ENCODE data around the gene ATP6V0D1.
A peak's percentile ranks its signal among the peaks of the same experiment; 100 is the strongest.

The ATP6V0D1 gene

DNA sequence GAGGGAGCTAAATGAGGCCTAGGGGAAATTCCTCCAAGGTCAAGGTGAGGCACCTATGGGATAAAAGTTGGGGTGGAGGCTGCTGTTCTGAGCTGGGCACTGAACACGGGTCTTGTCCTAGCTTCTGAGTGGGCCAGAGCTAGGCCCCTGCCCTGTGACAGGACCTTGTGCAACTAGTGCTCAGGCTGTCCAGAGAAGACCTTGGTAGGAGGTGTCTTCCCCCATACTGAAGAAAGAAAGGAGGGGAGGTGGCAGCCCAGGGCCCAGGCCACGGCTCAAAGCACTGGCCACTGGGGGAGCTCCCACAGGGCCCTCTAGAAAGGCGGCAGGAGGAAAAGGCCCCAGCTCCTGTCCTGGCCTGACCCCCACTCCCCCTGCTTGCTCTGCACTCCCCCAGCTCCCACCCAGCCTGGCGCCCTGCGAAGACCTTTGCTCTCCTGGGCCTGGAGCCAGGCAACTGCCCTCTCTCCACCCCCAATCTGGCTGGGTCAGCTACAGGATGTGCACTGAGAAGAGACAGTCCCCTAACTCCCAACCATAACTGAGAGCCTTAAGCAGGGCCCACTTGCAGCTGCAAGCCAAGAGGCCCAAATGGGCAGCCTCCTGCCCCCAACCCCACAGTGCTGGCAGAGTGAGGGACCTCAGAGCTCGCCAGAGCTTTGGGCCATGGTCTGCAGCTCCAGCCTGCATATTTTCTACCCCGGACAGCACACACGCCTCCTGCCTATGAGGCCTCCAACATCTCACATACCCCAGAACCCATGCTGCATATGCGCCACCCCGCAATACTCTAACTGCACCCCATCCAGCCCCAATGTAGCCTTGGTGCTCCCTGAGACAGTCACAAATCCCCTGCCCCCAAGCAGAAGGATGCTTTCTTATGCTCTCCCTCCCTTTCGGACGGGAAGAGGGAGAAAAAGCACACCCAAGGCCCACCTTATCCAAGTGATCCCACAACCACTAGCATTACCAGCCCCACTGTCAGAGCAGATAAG is 34.7 kb downstream of the ATP6V0D1 start:
- peak overlapping the region; percentile 33 for H3K4me3 Mint-ChIP-seq
- H3K27ac Mint-ChIP-seq: peak overlapping the region; percentile 95
- H3K4me1 Mint-ChIP-seq: peaks cover 73% of the 10 kb centered on the region
- peaks cover 21% of the 10 kb centered on the region for H3K36me3 Mint-ChIP-seq (ENCODE audit: low read depth)
- H3K27me3 Mint-ChIP-seq (ENCODE audit: low read depth, poor library complexity): peaks cover 5% of the 10 kb centered on the region
- H3K9me3 Mint-ChIP-seq: no peaks in the 10 kb centered on the region
- no peak for DNase-seq
- TF ChIP-seq, protein P1, sequence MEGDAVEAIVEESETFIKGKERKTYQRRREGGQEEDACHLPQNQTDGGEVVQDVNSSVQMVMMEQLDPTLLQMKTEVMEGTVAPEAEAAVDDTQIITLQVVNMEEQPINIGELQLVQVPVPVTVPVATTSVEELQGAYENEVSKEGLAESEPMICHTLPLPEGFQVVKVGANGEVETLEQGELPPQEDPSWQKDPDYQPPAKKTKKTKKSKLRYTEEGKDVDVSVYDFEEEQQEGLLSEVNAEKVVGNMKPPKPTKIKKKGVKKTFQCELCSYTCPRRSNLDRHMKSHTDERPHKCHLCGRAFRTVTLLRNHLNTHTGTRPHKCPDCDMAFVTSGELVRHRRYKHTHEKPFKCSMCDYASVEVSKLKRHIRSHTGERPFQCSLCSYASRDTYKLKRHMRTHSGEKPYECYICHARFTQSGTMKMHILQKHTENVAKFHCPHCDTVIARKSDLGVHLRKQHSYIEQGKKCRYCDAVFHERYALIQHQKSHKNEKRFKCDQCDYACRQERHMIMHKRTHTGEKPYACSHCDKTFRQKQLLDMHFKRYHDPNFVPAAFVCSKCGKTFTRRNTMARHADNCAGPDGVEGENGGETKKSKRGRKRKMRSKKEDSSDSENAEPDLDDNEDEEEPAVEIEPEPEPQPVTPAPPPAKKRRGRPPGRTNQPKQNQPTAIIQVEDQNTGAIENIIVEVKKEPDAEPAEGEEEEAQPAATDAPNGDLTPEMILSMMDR (IDR thresholded peaks at IDR 0.05): no peak

DNA sequence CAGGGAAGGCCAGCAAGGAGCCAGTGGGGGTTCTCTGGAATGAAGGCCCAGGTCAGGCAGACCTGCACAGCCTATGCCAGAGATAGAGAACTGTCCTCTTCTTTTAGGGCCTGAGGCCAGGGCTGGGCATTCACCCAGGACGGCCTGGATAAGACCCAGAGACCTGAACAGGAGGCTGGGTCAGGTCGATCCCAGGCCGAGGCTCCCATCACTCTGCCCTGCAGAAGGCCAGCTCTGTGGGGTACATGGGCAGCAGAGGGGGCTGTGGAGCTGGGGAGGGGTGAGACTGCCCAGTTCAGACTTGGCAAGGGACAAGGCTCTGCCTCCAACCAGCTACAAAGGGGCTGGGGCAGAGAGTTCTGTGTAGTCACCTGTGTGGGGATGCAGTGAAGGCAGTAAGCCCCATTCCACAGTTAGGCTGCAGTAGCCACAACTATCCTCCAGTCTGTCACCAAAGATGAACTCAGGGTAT is 35.5 kb downstream of the ATP6V0D1 start:
- TF ChIP-seq, protein P1 (IDR thresholded peaks at IDR 0.05): no peak

DNA sequence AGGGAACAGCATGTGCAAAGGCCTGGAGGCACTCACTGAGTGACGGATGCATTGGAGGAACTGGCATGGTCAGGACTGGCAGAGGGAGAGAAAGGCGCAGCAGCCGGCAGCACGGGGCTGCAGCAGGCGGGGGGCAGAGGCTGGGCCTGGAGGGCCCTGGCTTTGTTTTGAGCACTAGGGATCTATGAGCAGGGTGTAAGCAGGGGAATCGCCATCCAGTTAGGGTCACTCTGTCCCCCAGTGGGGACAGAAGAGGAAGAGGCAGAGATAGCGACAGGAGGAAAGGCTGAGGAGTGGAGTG is 35.9 kb downstream of the ATP6V0D1 start:
- Mint-ChIP-seq H3K36me3 (ENCODE audit: low read depth) (peaks cover 14% of the 10 kb centered on the region), H3K27me3 (ENCODE audit: low read depth, poor library complexity) (peaks cover 5% of the 10 kb centered on the region), H3K27ac (peak overlapping the region; percentile 76), H3K4me3 (no peak overlapping the region), H3K4me1 (peaks cover 62% of the 10 kb centered on the region), H3K9me3 (no peaks in the 10 kb centered on the region)
- DNase-seq: no peak
- TF ChIP-seq, protein P1 (IDR thresholded peaks at IDR 0.05): no peak

More for the DNA sequence above, 35.5 kb downstream of the ATP6V0D1 start:
- Mint-ChIP-seq H3K27ac (peak overlapping the region; percentile 76), H3K36me3 (ENCODE audit: low read depth) (peaks cover 18% of the 10 kb centered on the region), H3K4me3 (no peak overlapping the region), H3K4me1 (peaks cover 66% of the 10 kb centered on the region), H3K27me3 (ENCODE audit: low read depth, poor library complexity) (peaks cover 5% of the 10 kb centered on the region), H3K9me3 (no peaks in the 10 kb centered on the region)
- DNase-seq: no peak

DNA sequence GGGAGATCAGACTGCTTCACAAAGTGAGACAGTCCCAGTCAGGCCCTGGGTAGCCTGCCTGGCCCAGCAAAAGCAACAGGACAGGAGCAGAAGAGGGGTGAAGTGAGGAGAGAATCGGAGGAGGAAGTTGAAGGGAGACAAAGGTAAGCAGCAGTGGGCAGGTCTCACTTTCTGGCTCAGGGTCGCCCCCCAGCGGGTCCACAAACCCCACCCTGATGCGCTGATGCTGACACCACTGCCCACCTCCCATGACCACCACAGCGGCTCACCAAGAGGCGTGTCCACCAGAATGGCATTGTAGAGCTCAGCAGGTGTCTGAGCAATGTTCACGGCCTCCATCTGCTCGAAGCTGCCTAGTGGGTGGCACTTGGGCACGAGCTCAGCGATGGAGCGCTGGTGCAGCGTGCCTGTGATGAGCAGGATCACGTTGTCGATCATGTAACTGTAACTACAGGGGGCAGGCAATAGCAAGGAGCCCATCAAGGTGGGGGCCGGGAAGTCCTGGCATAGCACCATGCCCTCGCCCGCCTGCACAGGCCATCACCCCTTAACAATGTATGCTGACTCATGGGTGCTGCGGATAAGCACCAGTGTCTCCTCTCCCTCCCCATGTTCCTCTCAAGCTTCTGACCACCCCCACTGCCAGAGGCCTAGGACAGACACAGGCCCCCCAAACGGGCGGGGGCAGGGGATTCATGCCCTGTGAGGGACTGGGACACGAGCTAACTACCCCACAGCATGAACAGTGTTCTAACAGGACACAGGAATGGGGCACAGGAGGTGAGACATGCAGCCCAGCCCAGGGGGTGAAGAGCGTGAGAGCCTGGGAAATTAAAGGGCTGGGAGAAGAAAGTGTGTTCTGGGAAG is 36.5 kb downstream of the ATP6V0D1 start:
- TF ChIP-seq, protein P1 (IDR thresholded peaks at IDR 0.05): no peak
- H3K9me3 Mint-ChIP-seq: no peaks in the 10 kb centered on the region
- H3K4me1 Mint-ChIP-seq: peaks cover 56% of the 10 kb centered on the region
- no peak for DNase-seq
- peak overlapping the region; percentile 76 for H3K27ac Mint-ChIP-seq
- H3K4me3 Mint-ChIP-seq: no peak overlapping the region
- peaks cover 11% of the 10 kb centered on the region for H3K36me3 Mint-ChIP-seq (ENCODE audit: low read depth)
- peaks cover 2% of the 10 kb centered on the region for H3K27me3 Mint-ChIP-seq (ENCODE audit: low read depth, poor library complexity)

DNA sequence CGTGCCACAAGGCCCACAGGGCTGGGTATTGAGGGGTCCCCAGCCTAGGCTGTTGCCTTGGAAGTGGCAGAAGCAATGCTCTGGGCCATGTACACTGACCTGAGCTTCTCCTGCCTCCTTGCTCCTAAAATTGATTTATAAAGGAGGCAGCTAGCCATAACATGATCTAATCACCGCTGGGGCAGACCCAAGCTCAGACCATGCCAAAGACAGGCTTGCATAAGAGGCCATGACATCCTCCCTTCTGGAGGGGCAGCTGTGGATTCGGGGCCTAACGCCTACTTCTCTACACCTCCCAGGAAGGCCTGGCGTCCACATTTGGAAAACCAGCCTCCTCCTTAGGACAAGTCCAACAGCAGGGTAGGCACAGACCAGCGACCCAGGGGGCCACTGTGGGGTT is 37.7 kb downstream of the ATP6V0D1 start:
- TF ChIP-seq, protein P1 (IDR thresholded peaks at IDR 0.05): no peak
- Mint-ChIP-seq H3K27ac (peak overlapping the region; percentile 32), H3K36me3 (ENCODE audit: low read depth) (peaks cover 15% of the 10 kb centered on the region), H3K4me3 (no peak overlapping the region), H3K9me3 (no peaks in the 10 kb centered on the region), H3K27me3 (ENCODE audit: low read depth, poor library complexity) (no peaks in the 10 kb centered on the region), H3K4me1 (peaks cover 56% of the 10 kb centered on the region)
- no peak for DNase-seq

All from nephron progenitor cell (in vitro differentiated cells).